HL-60/S4 (cell line): Measurements from ENCODE around the gene GRAMD1C.
"Not testable (repeated sequence)": the region's sequence is repeated elsewhere in the genome, so short reads cannot be mapped to it uniquely, and the experiment has no call there.

ENCODE experiments used
- in situ Hi-C: fragments of 300-500 bp; cut with MboI; formaldehyde crosslinking; loops from 2 replicates; pipeline ENCODE4 v1.14.3; 2022; ENCODE audit warnings: low sequenced_read_pairs

Gene GRAMD1C

DNA sequence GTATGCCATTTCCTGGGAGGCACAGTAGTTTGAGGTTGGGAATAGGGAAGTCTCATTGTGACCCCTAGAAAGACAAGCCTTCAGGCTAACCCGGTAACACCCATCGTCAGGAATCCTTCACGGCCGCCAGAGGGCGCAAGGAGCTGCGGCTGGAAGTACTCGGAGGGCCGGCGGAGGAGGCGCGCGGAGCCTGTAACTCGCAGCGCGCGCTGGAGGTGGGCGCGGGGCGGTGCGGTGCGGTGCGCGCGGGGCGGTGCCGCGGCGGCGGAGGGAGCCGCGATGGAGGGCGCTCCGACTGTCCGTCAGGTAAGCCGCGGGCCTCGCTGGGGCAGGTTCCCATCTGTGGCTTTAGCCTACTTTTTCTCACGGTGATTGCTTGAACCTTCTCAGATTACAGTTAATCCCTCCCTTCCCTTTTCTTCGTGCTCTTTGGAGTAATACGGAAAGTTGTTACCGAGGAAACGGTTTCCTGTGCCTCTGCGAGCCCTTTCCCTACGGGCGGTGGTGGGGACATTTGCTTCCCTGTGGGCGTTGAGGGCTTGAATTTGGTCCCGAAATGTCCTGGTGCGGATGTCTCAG is at the start of gene GRAMD1C:
Gene GRAMD1C, plus strand, starts transcription at position 158 of the 579 bp plus-strand sequence. Its CDS starts 122 bp downstream, at position 280.
- in situ Hi-C loops, result no loop called here

DNA sequence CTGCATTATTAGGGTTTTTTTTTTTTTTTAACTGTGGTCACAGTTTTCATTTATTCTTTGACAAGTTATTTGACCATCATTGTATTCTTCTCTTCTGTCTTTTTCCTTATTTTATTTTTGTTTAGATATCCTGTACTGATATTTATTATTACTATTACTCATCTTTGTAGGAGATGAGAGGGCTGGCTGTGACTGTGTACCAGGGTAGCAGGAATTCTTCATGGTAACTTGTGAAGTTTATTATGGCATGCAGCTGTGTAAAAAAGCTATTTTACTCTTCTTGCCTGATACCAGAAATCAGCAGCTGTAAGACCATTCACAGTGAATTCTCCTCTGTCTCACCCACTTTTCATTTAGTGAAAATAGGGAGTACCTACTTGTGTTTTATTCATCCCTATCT is 47.2 kb upstream of the GRAMD1C start:
- in situ Hi-C loops, result no loop called here

DNA sequence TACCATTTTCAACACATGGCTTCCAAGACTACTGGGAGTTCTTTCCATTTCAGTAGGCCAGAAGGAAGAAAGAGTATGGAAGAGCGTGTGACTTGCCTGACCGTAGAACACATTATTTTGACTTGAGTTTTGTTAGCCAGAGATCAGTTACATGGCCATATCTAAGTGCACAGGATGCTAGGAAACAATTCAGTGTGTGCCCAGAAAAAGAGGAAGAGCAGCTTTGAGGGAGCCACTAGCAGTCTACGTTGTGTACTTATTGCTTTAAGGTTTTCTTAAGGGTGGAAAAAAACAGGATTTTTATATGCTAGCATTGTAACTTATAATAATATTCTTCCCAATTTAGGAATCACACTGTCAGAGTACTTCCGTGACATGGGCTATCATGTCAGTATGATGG is 44.1 kb upstream of the GRAMD1C start:
- in situ Hi-C loops, result no loop called here

DNA sequence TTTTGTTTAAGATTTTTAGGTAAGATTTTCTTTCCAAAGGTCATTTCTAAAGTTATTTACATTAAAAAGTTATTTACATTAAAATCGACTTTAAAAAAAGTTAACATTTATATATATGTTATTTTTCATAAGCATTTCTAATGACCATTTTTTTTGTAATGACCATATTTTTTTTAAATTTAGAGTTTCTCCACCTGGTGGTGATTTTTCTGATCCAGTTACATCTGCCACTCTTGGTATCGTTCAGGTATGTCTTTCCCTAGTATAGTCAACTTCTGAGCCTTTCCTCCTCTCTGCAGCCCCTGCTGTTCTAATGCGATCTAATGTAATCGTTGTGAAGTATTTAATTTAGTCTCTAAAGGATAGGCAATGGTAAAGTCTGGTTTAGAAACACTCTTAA is 42.9 kb upstream of the GRAMD1C start:
- in situ Hi-C loops, result no loop called here

DNA sequence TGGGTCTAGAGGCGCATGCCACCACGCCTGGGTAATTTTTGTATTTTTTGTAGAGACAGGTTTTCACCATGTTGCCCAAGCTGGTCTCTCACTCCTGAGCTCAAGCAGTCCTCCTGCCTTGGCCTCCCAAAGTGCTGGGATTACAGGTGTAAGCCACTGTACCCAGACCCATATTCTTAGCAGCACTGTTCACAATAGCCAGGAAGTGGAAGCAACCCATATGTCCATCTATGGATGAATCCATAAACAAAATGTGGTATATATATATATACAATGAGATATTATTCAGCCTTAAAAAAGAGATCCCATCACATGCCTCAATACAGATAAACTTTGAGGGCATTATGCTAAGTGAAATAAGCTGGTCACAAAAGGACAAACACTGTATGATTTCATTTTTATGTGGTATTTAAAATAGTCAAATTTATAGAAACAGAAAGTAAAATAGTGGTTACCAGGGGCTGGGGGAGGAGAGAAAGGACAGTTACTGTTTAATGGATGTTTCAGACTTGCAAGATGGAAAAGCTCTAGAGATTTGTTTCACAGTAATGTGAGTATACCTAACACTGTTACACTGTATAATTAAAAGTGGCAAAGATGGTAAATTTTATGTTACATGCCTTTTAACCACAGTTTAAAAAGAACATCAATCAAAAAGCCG is 35.7 kb upstream of the GRAMD1C start:
- in situ Hi-C loops, result no loop called here

DNA sequence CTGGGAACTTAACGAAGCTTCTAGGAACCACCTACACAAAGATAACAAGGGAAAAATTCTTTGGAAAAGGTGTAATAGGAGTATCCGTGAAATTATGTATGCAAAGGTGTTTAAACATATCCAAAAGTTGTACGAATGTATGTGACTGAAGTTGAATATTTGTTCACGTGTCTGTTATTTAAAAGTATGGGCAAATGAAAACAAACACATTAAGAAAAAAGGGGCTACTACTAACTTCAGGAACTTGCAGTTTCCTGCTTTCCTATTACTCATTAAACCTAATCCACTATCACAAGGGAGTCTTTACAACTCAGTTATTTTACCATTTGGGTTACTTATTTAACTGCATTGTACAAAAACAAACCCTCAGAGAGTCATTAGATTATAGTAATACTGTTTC is 33.9 kb upstream of the GRAMD1C start:
- in situ Hi-C loops, result no loop called here

DNA sequence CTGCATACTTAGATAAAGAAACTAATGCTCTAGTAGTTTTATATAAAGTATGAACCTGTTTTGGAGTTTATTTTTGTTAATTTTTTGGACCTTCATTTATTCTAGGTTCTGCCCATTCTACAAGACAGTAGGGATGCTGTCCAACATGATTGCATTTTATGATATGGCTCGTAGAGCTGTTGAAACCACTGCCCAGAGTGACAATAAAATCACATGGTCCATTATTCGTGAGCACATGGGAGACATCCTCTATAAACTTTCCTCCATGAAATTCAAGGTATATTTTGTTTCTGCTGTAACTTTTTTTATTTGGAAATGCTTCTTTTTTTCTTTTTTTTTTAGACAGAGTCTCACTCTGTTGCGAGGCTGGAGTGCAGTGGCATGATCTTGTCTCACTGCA is 33.3 kb upstream of the GRAMD1C start:
- in situ Hi-C loops, result no loop called here

DNA sequence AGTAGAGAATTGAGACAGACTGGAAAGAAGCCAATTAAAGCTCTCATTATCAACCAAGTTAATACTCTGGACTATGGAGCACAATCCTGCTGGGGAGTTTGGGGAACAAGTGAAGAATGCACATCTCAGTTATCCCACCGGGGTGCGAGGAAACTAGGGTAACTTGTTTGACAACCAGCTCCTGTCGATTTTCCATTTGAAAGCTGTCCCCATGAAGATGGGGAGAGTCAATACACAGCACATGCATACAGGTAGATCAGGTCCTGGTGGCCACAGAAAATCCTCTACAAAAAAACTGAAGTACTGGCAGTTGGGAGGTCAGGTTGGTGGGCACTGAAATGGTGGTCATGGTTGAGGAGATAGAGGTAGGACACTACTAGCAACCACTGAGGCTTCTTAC is 25.7 kb upstream of the GRAMD1C start:
- in situ Hi-C loops, result no loop called here

DNA sequence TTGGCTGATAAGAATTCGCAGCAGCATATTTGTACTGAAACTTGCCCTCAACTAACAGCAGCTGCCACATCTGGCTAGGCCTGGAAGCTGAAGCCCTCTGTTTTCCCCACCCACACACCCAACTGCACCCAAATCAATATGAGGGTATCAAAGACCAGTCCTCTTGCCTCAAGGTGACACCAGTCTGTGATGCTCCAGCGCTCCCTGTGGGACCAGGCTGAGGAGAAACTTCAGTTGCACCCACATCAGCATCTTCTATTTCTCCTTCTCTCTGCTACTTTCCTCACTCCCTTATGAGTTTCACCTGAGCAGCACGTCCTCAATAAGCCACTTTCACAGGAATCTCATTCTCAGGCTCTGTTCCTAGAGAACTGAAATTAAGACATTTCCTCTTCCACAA is 18.7 kb upstream of the GRAMD1C start:
- in situ Hi-C loops, result no loop called here

DNA sequence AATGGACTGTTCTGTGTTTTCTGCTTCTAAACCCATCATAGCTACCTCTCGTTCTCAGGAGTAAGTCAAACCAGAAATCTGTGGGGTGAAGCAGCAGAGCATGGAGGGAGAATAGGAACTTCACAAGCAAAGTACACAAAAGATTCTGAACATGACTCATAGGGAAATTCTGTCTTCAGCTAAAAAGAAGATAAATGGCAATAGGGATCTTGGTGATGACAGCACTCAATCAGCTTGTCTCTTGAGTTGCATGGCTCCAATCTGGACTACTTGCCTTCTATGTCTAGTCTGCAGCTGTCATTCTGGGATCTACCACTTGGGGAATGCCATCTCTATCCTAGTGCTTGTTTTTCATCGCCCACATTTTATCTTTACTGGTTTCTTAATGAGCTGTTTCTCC is 13.5 kb upstream of the GRAMD1C start:
- in situ Hi-C loops, result no loop called here

DNA sequence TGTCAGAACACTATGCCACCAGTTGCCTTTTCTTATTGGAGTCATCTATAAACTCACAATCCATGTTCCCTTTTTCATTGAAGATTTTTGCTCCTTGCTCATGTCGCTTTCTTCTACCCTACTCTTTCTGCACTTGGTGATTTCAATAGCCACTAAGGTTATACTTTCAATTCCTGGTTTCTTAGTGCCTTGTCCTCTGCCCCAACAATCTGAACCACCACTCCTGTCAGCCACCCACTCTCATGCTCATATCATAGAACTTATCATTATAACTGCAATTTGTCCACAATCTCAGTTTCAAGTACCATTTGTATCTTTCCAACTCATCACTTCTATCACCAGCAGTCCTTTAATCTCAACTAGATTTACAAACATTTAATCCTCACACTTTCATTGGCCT is 10.0 kb upstream of the GRAMD1C start:
- in situ Hi-C loops, result no loop called here

DNA sequence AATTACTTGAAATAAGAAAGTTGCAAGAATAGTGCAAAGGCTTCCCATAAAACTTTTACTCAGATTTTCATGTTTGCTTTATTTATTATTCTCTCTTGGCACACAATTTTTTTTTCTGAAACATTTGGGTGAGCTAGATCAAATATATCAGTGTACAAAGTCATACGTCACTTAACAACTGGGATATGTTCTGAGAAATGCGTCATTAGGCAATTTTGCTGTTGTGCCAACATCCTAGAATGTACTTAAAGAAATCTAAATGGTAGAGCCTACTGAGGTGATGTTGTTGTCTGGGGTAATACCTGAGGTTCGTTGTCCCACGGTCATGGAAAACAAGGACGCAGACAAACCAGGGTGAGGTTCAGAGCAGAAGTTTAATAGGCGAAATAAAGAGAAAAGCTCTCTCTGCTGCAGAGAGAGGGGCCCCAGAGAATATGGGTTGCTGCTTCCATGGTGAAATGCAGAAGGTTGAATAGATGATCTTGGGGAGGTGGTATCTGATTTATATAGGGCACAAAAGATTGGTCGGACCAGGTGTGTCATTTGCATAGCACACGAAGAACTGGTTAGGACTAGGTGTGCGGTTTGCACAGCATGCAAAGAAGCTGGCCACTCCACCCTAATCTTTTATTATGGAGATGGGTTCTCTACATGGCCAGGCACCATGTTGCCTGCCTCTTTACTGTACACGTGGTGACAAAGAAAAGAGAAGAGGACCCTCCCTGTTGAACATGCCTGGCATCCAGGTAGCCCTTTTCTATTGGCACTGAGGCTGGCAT is 8.8 kb upstream of the GRAMD1C start:
- in situ Hi-C loops, result no loop called here

DNA sequence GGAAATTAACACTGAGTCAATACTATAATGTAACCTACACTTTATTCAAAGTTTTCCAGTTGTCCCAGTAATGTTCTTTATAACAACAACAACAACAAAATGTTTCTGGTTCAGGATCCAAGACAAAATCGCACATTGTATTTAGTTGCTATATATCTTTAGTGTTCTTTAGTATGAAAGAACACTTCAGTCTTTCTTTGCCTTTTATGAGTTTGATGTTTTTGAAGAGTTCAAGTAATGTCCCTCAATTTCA is 7.6 kb upstream of the GRAMD1C start:
- in situ Hi-C loops, result no loop called here

DNA sequence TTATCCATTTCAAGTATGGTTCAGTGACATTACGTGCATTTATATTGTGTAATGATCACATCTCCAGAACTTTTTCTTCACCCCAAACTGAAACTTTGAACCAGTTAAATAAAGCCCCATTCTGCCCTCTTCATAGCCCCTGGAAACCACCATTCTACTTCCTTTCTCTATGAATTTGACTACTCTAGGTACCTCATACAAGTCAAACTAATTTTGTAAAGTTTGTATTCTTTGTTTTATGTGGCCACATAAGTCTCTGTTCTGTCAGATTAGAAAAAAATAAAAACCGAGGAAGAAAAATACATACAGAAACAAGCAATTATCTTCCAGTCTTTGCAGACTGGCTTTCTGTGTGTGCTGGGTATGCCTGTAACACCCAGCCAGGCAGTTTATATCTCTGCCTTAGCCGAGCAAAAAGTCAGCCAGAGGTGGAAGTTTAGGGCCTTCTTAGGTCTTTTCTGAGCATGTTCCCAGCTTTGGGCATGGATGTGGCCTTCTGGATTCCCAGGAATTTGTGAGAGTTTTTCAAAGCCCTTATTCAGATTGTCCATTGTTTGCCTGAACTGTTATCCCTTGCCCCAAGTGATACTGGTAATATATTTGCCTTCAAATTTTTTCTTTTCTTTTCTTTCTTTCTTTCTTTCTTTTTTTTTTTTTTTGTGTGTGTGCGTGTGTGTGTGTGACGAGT is 6.0 kb upstream of the GRAMD1C start:
- in situ Hi-C loops, result no loop called here

DNA sequence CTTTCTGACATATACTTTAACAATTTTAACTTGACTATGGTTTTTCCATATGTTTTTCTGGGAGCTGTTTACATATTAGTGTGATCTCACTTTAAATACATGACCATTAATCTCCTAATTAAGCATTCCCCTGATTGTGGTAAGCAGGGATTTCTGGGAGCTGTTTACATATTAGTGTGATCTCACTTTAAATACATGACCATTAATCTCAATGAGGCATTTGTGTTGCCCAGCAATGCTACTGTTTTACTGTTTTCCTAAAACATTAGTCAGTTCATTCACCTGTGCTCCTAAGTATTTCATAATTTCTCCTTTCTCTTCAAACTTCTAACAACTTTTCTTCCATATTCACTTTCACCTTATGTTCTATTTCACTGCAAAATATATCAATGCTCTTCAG is 3.6 kb upstream of the GRAMD1C start:
- in situ Hi-C loops, result no loop called here

DNA sequence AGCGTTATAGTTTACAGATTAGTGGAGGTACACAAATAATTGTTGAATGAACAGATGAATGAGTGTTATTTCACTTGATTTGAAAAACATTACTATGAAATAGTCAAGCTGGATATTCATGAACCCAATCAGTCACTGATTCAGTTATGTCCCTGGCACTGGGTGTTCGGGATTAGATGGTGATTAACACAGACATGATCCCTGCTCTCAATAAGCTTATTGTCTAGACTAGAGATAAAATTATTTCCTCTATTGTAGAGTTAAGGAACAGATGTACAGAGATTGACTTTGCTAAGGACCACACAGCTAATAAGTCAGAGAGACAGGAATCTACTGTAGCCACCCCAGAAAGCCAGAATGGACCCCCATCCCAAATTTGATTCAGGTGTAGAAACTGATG is 963 bp downstream of the GRAMD1C start:
- in situ Hi-C loops, result no loop called here

DNA sequence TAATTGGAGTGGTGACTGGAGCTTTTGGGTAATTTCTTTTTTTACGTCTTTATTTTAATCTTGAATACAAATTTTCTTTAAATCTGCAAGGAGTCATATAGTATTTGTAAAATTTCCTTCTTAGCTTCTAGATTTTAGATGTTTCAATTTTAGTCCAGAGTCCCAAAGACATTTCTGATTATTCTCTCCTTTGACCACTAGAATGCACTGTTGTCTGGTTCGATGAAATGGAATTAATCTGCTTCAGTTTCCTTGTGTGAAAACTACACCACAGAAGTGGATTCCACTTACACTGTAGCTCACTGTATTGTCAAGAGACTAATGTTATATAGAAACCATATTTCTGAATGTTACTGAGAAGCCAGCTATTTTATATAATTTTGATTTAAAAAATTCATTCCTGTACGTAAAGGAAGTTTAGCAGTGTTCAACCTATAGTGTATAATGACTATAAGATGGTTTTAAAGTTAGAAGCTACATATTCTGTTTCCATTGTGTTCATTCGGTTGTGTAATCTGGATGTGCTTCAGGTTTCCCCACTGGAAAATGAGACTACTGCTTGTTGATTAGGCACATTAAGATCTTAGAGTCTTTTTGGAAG is 6.1 kb downstream of the GRAMD1C start:
- in situ Hi-C loops, result no loop called here

DNA sequence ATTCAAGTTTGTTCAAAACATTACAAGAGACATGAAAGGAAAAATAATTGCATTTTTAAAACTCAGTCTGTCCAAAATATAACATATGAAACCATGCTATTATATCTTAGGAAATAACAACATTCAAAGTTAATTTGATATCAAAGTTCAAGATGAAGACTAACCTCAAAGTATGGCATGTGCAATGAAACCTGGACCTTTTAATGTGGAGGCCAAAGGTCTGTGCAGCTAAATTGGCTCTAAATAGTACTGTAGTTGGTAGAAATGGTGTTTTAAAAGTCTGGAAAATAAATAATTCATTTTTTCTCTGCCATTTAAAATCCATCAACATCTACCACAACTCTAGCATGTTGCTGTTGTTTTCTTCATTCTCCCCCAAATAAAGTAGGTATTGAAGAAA is 8.7 kb downstream of the GRAMD1C start:
- in situ Hi-C loops, result no loop called here

DNA sequence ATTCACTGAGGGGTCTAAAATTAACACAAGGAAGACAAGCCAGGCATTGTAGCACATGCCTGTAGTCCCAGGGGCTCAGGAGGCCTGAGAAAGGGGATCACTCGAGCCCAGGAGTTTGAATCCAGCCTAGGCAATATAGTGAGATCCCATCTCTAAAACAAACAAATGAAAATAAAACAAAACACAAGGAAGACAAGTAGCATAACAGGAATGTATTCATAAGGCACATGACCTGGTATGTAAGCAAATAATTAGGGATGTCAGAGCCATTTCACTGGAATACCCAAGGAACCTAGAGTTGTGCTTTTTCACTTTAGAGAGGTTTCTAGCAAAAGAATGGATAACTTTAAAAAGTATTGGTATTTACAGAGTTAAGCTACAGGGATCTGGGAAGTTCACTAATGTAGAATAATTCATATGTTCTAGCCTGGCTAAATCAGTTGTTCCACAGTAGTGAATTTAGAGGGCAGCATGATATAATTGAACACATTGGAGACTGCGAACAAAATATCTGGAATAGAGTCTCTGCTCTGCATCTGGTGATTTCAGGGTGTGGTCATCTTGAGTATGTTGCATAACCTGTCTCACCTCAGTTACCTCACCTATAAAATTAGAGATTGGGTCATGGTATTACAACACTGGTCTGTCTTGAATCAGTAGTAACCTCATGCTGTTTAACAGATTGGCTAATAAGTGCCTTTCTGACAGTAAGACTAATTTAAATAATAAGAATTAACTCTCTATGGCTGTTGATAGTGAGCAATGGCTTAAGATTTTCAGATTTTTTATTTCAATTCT is 9.3 kb downstream of the GRAMD1C start:
- in situ Hi-C loops, result no loop called here

DNA sequence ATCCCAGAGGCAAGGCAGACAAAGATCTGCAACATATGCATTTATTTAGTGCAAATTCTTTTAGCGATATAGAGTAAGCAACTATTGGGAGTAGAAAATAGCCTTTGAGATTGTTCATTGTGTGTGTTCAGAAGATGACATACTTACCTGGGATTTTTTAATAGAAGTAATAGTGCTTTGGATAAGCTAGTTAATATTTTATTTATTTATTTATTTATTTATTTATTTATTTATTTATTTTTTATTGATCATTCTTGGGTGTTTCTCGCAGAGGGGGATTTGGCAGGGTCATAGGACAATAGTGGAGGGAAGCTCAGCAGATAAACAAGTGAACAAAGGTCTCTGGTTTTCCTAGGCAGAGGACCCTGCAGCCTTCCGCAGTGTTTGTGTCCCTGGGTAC is 10.5 kb downstream of the GRAMD1C start:
- in situ Hi-C loops, result not testable (repeated sequence)

DNA sequence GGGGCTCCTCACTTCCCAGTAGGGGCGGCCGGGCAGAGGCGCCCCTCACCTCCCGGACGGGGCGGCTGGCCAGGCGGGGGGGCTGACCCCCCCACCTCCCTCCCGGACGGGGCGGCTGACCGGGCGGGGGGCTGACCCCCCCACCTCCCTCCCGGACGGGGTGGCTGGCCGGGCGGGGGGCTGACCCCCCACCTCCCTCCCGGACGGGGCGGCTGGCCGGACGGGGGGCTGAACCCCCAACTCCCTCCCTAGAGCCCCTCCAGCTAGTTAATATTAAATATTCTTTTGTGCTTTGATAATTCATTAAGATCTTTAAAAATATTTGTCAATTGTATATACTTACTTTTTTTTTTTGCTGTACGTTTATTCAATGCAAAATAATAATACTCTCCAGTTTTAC is 11.3 kb downstream of the GRAMD1C start:
- in situ Hi-C loops, result not testable (repeated sequence)
